Dedifferentiated amniotic fluid mesenchymal stem cell (primary cell): ENCODE data around the gene CAPN14.
"Not testable (repeated sequence)": the region's sequence is repeated elsewhere in the genome, so short reads cannot be mapped to it uniquely, and the experiment has no call there.

Experiments used
- DNase-seq: peaks from one replicate; pipeline ENCODE4 v3.0.0-alpha.2; 2016; ENCODE audit errors: extremely low spot score

CAPN14 gene

GRCh38 chr2:31197166-31197565, 20.1 kb downstream of the CAPN14 start:
- DNase-seq: no peak

DNA sequence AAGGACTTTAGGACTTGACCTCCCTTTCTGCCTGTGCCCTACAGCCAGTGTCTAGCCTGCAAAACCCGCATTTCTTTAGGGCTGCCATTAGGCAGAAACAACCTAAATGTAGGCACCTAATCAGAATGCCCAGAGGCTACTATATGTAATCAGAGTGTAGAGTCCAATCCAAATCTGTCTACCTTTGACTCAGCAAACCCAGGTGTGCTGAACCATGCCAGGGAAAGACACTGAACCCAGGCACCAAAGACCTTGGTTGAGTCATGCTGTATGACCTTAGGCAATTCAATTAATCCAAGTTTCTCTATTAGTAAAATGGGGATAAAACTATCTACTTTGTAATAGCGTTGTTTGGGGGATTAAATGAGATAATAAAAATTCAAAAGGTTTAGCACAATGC, 20.7 kb downstream of the CAPN14 start:
- DNase-seq: no peak

GRCh38 chr2:31193806-31194205, 23.5 kb downstream of the CAPN14 start:
- DNase-seq: no peak

GRCh38 chr2:31192851-31193392, 24.4 kb downstream of the CAPN14 start:
- DNase-seq: no peak

- no peak for DNase-seq
Measured at GRCh38 chr2:31192396-31192795, 24.9 kb downstream of the CAPN14 start.

DNA sequence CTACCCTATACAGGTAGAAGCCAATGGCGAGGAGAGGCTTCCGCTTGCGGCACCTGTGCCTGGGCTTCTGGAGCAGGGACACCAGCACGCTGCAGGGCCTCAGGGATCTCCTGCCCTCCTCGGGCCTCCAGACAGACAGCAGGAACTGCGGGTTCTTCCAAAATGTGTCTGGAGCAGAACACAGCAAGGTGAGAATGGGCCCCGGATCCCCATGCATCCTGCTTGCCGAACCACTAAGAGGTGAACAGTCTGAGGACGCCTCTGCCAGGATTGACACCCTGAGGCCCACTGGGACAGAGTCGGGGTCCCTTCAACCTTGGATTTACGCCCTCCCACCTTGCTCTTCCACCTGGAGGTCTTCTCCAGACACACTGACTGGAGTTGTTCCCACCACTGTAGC, 25.4 kb downstream of the CAPN14 start:
- no peak for DNase-seq

GRCh38 chr2:31190188-31190587, 27.1 kb downstream of the CAPN14 start:
- no peak for DNase-seq

DNA sequence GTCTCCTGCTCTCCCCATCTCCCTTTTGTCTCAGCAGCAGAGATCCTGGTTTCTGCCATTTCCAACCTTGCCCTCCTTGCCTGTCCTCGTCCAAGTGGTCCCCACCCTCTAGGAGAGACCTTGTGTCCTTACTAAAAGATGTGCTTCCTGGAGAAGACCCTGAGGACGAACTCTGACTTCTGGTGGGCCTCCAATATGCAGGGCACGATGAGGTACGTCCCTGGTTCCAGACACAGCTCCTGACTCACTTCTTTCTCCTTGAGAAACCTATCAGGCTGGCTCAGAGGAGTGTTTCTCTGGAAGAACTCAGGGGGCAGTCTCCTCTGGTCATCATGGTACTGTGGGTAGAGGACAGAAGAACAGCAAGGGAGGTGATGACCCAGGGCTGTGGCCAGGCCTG, 28.2 kb downstream of the CAPN14 start:
- DNase-seq: no peak

DNA sequence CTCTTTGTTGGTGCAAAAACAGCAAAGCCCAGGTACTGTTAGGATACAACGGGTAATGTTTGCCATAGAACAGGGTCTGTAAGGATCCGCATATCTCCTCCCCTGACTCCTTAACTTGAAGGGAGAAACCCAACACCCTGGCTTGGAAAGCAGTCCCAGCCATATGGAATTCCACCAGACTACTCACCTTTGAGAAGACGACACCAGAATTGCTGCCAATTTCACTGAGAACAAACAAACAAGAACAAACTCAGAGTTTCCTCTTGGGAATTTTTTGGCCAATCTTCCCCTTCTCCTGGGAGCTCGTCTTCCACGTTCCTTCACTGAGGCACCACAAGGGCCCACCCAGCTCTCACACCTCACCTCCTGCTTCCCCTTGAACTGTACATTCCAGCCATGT, 29.2 kb downstream of the CAPN14 start:
- no peak for DNase-seq

GRCh38 chr2:31187166-31187565, 30.1 kb downstream of the CAPN14 start:
- no peak for DNase-seq

GRCh38 chr2:31183973-31184372, 33.3 kb downstream of the CAPN14 start:
- not testable (repeated sequence) for DNase-seq

DNA sequence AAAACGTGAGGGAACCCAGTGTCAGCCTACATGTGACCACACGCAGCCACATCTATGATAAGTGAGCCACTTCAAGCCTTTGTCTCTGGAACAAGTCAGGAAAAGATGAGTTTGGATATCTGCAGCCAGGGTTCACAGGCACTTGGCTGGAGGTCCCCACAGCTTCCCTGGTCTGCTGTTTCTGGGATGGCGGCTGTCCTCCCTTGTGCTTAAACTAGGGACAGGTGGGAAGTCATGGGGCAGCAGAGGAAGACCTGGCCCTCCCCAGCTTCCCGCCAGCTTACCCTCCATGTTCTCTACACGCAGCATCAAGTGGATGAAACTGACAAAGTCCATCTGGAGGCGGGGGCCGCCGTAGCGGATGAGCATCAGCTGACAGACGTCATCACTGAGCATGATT, 40.6 kb downstream of the CAPN14 start:
- no peak for DNase-seq

GRCh38 chr2:31171142-31171541, 46.2 kb downstream of the CAPN14 start:
- DNase-seq: no peak

DNA sequence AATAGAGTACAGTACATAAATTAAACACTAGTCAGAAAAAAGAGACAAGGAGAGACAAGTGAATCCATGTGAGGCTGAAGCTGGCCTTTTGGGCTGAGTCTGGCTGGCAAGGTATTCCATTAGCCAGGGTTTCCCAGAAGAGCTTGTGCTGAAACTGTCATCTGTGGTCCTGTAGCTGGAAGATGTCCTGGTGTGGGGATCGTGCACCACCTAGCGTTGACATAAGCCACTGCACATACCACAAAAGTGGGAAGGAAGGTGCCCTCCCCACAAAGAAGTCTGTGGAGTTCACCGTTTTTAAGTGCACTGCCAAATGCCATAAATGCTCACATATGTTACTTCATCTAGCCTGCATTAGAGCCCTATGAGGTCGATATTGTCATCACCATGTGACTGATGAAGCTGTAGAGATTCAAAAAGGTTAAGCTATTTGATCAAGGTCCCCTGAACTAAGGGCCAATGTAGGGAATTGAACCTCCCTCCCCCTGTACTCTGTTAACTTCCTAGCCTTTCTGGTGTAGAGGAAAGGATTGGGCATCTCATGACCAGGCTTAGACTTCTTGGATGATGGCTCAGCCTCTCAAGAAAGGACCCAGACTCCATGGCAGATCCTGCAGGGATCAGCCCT, 47.1 kb downstream of the CAPN14 start:
- peak; percentile 50 for DNase-seq

- no peak for DNase-seq
Measured at GRCh38 chr2:31168291-31168690, 49.0 kb downstream of the CAPN14 start.

DNA sequence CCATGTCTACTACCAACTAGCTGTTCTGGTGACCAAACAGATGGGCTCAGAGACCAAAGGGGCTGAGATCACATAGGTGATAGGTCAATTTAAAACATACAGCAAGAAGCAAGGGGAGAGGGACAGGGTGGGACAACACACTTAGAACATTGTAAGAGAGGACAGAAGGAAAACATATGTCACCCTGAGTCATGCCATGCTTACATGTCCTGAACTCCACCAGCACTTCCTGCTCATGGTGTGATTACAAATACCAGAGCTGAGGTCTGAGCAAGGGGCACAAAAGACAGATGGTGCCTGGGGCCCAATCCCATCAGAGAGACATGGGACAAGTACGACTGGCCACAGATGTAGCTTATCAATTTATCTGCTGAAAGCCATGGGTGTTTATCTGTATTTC, 50.4 kb downstream of the CAPN14 start:
- DNase-seq: no peak

DNA sequence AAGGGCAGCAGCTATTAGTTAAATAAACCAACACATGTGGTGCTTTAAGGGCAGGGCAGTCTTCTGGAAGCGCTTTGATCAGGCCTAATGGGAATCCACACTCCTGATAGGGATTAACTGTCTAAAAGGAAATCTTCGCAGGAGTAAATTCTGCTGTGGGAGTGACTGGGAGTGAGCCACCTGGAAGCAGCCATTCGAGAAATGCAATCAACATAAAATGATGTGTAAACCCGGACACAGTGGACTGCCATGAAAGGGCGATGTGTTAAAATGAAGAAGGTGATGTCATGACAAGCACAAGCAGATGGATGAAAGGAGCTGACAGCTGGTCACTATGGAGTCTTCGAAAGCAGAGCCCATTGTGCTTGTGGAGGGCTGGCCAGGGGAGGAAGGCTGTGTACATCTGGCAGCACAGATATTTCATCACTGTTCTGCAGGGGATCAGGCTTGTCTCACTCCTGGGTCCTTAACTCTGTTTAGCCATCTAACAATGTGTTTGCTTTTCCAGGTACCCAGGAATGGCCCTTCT, 54.2 kb downstream of the CAPN14 start:
- no peak for DNase-seq

DNA sequence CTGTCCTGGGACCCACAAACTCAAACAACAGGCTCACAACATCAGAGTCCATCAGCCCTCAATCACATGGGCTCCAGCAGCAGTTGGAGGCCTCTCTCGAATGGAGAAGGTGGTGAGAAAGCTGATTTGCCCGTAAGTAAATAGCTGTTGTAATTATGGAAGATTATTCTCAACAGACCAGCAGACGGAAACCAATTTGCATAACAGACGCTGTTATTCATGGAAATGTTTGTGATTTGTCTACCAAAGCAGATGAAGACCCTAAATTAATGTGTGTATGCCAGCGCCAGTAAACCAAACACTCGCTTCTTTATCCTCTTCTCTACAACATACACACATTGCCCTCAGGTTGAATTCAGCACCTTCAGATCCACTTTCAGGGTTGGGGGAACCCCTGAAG, 55.7 kb downstream of the CAPN14 start:
- no peak for DNase-seq

- no peak for DNase-seq
Measured at GRCh38 chr2:31151501-31151900, 65.8 kb downstream of the CAPN14 start.

- DNase-seq: no peak
Measured at GRCh38 chr2:31150120-31150670, 67.1 kb downstream of the CAPN14 start.

- no peak for DNase-seq
Measured at GRCh38 chr2:31148514-31148913, 68.8 kb downstream of the CAPN14 start.

DNA sequence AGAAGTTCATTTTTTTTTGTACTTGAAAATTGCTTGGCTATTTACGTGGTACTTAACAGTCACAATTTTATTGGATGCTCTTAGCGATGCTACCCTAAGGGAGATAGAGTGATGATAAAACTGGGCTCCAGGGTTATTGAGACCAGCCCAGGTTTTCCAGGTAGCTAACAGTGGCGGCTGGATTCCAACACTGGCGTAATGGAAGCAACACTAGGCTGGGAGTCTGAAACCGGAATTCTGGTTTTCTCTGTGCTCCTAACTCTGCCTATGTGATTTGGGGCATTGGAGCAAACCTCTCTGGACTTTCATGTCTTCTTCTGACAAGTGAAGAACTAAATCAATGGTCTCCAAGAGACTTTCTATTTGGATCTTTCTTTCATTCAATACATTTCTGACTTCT, 69.7 kb downstream of the CAPN14 start:
- no peak for DNase-seq

DNA sequence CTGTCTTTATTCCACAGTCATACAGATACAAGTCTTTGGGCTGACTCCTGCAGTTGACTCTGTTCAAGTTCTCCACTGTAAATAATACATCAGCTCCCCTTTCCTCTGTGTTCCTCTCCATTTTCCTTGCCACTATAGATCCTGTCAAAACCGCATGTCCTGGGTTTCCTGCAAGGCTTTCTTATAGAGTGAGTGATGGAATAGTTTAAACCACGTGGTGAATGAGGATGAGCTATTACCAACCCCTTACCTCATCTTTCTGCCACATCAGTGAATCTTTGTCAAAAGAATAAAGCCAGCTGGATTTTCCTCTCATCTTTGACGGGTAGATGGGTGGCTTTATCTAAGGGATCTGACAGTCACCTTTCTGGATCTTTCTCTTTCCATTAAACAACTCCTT, 75.2 kb downstream of the CAPN14 start:
- no peak for DNase-seq
